Trophoblast cell (in vitro differentiated cells and primary cell): Measurements from ENCODE around the gene JMJD8.
"Not testable (repeated sequence)": the region's sequence is repeated elsewhere in the genome, so short reads cannot be mapped to it uniquely, and the experiment has no call there.

Experiments
- DNase-seq, 2 donors: peaks; one replicate each; pipeline ENCODE4 v3.0.0-alpha.2; 2016
- H2AFZ ChIP-seq: 2 replicates; pipeline ENCODE4 v1.6.1; 2013; ENCODE audit warnings: low read length, moderate library complexity, mild to moderate bottlenecking; ENCODE audit not compliant: insufficient read depth, poor library complexity
- H2AK5ac ChIP-seq: 2 replicates; pipeline ENCODE4 v1.6.1; 2013; ENCODE audit warnings: mild to moderate bottlenecking, low read length
- H2BK120ac ChIP-seq: 2 replicates; pipeline ENCODE4 v1.6.1; 2013; ENCODE audit warnings: low read length, mild to moderate bottlenecking, moderate library complexity; ENCODE audit not compliant: insufficient read depth, poor library complexity
- H2BK12ac ChIP-seq: 2 replicates; pipeline ENCODE4 v1.6.1; 2013; ENCODE audit warnings: mild to moderate bottlenecking, low read length, moderate library complexity
- H2BK5ac ChIP-seq: 2 replicates; pipeline ENCODE4 v1.6.1; 2013; ENCODE audit warnings: low read length, low read depth, moderate library complexity, mild to moderate bottlenecking; ENCODE audit not compliant: poor library complexity
- H3K14ac ChIP-seq: 2 replicates; pipeline ENCODE4 v1.6.1; 2013; ENCODE audit warnings: mild to moderate bottlenecking, low read length
- H3K18ac ChIP-seq: 2 replicates; pipeline ENCODE4 v1.6.1; 2013; ENCODE audit warnings: mild to moderate bottlenecking, low read length
- H3K23ac ChIP-seq: 2 replicates; pipeline ENCODE4 v1.6.1; 2013; ENCODE audit warnings: low read length
- H3K27ac ChIP-seq: 2 replicates; pipeline ENCODE4 v1.5.1; 2013; ENCODE audit warnings: low read depth, mild to moderate bottlenecking, inconsistent platforms, low read length, moderate library complexity
- H3K27me3 ChIP-seq: 2 replicates; pipeline ENCODE4 v1.6.1; 2013; ENCODE audit warnings: inconsistent platforms, mild to moderate bottlenecking, low read length, moderate library complexity; ENCODE audit not compliant: insufficient read depth
- H3K36me3 ChIP-seq, 2 experiments: 1 replicate in 1 of 2; 2 replicates in 1 of 2; pipeline ENCODE4 v1.6.1; 2013; ENCODE audit warnings: low read length in 2 of 2, mild to moderate bottlenecking in 2 of 2, moderate library complexity in 1 of 2; ENCODE audit not compliant: insufficient read depth in 2 of 2, control insufficient read depth in 1 of 2
- H3K4ac ChIP-seq: 2 replicates; pipeline ENCODE4 v1.6.1; 2013; ENCODE audit warnings: low read depth, mild to moderate bottlenecking, low read length, moderate library complexity
- H3K4me1 ChIP-seq, 2 experiments: 1 replicate in 1 of 2; 2 replicates in 1 of 2; pipeline ENCODE4 v1.6.1; 2013; ENCODE audit warnings: low read length in 2 of 2, mild to moderate bottlenecking in 2 of 2, moderate library complexity in 1 of 2; ENCODE audit not compliant: insufficient read depth in 2 of 2, control insufficient read depth in 1 of 2
- H3K4me2 ChIP-seq: 2 replicates; pipeline ENCODE4 v1.6.1; 2013; ENCODE audit warnings: inconsistent platforms, mild to moderate bottlenecking, low read length, moderate library complexity
- H3K4me3 ChIP-seq: 2 replicates; pipeline ENCODE4 v1.5.1; 2013; ENCODE audit warnings: mild to moderate bottlenecking, low read depth, low read length, inconsistent platforms
- H3K79me1 ChIP-seq: one replicate; pipeline ENCODE4 v1.6.1; 2013; ENCODE audit warnings: low read length
- H3K79me2 ChIP-seq: 2 replicates; pipeline ENCODE4 v1.6.1; 2013; ENCODE audit warnings: low read length, mild to moderate bottlenecking; ENCODE audit not compliant: control insufficient read depth, insufficient read depth, poor library complexity
- H3K9ac ChIP-seq: 2 replicates; pipeline ENCODE4 v1.6.1; 2013; ENCODE audit warnings: mild to moderate bottlenecking, low read length
- H3K9me3 ChIP-seq: 2 replicates; pipeline ENCODE4 v1.6.1; 2013; ENCODE audit warnings: low read depth, mild to moderate bottlenecking, control low read depth, inconsistent platforms, low read length; ENCODE audit not compliant: insufficient read depth
- H4K12ac ChIP-seq: 2 replicates; pipeline ENCODE4 v1.6.1; 2013; ENCODE audit warnings: low read depth, mild to moderate bottlenecking, low read length, moderate library complexity
- H4K8ac ChIP-seq: 2 replicates; pipeline ENCODE4 v1.6.1; 2013; ENCODE audit warnings: low read depth, mild to moderate bottlenecking, low read length, moderate library complexity
- H4K91ac ChIP-seq: one replicate; pipeline ENCODE4 v1.6.1; 2013; ENCODE audit warnings: low read depth, mild to moderate bottlenecking, low read length, moderate library complexity
- WGBS: extraction: QIAGEN DNeasy Blood & Tissue Kit; methylation state at CpG from one replicate; pipeline ENCODE4 v1.1.7; 2013; ENCODE audit warnings: missing lambda C conversion rate; ENCODE audit not compliant: insufficient read length, insufficient coverage; ENCODE audit errors: extremely low coverage; 5-methylcytosine and 5-hydroxymethylcytosine counted together

The JMJD8 gene

DNA sequence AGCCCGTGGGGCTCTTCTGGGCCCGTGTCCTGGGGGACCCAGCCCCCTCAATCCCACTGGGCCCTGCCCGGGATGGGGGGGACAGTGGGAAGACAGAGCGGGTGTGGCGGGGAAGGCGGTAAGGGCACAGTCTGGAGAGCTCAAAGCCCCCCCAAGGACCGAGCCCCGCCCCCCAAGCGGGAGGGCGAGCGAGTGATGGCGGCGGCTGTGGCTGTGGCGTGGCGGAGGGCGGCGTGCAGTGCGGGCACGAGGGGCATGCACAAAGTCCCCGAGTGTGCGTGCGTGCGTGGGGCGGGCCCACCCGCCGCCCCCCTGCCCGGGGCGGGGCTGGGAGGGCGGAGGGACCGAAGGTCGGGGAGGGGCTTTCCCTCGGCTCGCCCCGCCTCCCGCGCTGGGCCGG lies 9.6 kb upstream of the JMJD8 start:
- peaks cover 33% of the 10 kb centered on the region for H3K27me3 ChIP-seq
- H3K14ac ChIP-seq: no peak overlapping the region
- no peak overlapping the region for H3K27ac ChIP-seq
- no peak overlapping the region for H3K23ac ChIP-seq
- H3K4me2 ChIP-seq: no peak overlapping the region
- WGBS: no CpG with 5 or more reads among the region's 37 CpGs
- H3K4me1 ChIP-seq: peaks cover 11 to 21% of the 10 kb centered on the region in 2 experiments
- H2BK12ac ChIP-seq: no peak overlapping the region
- no peak overlapping the region for H2AK5ac ChIP-seq
- no peaks in the 10 kb centered on the region for H3K36me3 ChIP-seq
- H2BK5ac ChIP-seq: no peak overlapping the region
- peaks cover 14% of the 10 kb centered on the region for H3K9me3 ChIP-seq
- peaks cover 5% of the 10 kb centered on the region for H3K79me1 ChIP-seq
- no peak overlapping the region for H3K4me3 ChIP-seq
- H3K4ac ChIP-seq: no peak overlapping the region
- no peak overlapping the region for H3K18ac ChIP-seq
- H2BK120ac ChIP-seq: no peak overlapping the region
- peaks cover 4% of the 10 kb centered on the region for H3K79me2 ChIP-seq
- H4K91ac ChIP-seq: no peak overlapping the region
- H4K8ac ChIP-seq: no peak overlapping the region
- H3K9ac ChIP-seq: no peak overlapping the region
- no peak overlapping the region for H2AFZ ChIP-seq
- no peak overlapping the region for H4K12ac ChIP-seq
- no peak for DNase-seq

DNA sequence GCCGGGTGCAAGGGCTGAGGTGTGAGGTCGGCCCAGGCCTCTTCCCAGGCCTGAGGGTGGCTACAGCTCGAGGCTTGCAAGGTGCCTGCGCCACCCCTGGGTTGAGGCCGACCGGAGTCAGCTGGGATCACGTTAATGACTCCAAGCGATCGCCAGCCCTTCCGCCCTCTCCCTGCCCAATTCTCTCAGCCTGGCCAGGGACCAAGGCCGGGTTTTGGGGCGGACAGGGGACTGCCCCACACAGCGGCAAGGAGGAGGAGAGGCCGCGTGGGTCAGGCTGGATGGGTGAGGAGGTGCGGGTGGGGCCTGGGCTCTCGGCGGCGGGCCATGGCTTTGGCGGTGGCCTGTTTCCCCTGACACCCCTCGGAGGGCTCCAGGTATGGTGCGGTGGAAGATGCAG lies 9.2 kb upstream of the JMJD8 start:
- H2BK12ac ChIP-seq: no peak overlapping the region
- H2AK5ac ChIP-seq: no peak overlapping the region
- no peak overlapping the region for H3K23ac ChIP-seq
- no peak overlapping the region for H3K27ac ChIP-seq
- peaks cover 14% of the 10 kb centered on the region for H3K9me3 ChIP-seq
- no peak overlapping the region for H3K4me2 ChIP-seq
- no peak overlapping the region for H2BK5ac ChIP-seq
- no peak overlapping the region for H3K18ac ChIP-seq
- WGBS: no CpG with 5 or more reads among the region's 22 CpGs
- no peak for DNase-seq
- no peak overlapping the region for H2AFZ ChIP-seq
- no peak overlapping the region for H2BK120ac ChIP-seq
- H3K4me3 ChIP-seq: no peak overlapping the region
- peaks cover 4% of the 10 kb centered on the region for H3K79me2 ChIP-seq
- H3K79me1 ChIP-seq: peaks cover 5% of the 10 kb centered on the region
- H3K9ac ChIP-seq: no peak overlapping the region
- peaks cover 33% of the 10 kb centered on the region for H3K27me3 ChIP-seq
- H4K91ac ChIP-seq: no peak overlapping the region
- H3K4me1 ChIP-seq: peaks cover 11 to 21% of the 10 kb centered on the region in 2 experiments
- H4K12ac ChIP-seq: no peak overlapping the region
- no peak overlapping the region for H4K8ac ChIP-seq
- no peak overlapping the region for H3K14ac ChIP-seq
- no peak overlapping the region for H3K4ac ChIP-seq
- H3K36me3 ChIP-seq: no peaks in the 10 kb centered on the region

DNA sequence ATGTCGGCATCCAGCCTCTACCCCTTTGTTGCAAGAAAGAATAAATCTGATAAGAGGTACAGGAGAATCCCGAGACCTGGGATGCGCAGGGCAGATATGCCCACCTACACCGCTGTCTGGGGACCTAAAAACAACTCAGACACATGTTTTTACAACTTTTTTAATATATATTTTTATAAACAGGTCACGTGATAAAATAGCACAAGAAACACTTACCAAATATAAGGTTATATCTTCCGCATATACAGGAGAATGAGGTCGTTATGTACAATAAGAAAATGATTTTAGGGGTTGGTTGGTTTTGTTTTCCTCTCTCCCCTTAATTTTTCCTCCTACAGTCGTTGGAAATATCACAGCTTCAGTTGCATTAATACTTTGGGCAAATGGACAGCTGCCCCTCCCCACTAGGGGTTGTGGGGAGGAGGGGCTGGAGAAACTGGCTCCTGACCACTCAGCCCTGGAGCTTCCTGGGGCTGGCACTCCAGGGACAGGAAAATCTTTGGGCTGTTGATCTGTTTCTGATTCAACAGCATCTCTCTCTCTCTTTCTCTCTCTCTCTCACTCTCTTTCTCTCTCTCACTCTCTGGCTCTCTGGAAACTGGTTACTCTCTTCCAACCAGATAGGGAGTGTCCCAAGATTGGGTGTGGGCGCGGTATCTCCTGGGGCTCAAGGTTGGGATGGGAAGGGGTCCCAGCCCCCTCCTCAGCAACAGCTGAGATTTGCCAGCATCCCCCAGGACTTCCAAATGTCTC lies 8.4 kb upstream of the JMJD8 start:
- no peak overlapping the region for H2AK5ac ChIP-seq

DNA sequence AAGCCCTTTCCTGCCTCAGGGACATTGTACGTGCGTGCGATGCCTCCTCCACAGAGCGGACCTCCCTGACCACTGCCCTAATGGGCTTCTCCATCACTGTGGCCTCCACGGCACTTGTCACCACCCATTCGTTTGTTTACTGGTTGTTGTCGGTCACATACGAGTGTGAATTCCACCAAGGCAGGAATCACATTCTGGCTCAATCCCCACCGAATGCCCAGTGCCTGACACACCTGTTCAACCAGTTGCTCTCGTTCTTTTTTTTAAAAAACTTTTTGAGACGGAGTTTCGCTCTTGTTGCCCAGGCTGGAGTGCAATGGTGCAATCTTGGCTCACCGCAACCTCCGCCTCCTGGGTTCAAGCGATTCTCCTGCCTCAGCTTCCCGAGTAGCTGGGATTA lies 7.1 kb upstream of the JMJD8 start:
- Histone ChIP-seq H2AK5ac (peak overlapping the region; percentile 23), H3K36me3 (peaks cover 15 to 17% of the 10 kb centered on the region in 2 experiments), H3K4me1 (peaks cover 11 to 21% of the 10 kb centered on the region in 2 experiments), H3K9me3 (peaks cover 15% of the 10 kb centered on the region), H3K27me3 (peaks cover 31% of the 10 kb centered on the region), H4K8ac (peak overlapping the region; percentile 92)
- H2BK12ac ChIP-seq, H3K79me1 ChIP-seq, H3K27ac ChIP-seq, H3K79me2 ChIP-seq, H2BK120ac ChIP-seq, H3K4ac ChIP-seq, H3K18ac ChIP-seq, H3K14ac ChIP-seq, H3K4me2 ChIP-seq, H4K12ac ChIP-seq, H3K9ac ChIP-seq, H2AFZ ChIP-seq, H3K4me3 ChIP-seq, H4K91ac ChIP-seq, H3K23ac ChIP-seq, H2BK5ac ChIP-seq: not testable (repeated sequence)
- DNase-seq: peak; percentile 81 to 95
- no CpG with 5 or more reads among the region's 16 CpGs for WGBS

More for the DNA sequence above, 8.4 kb upstream of the JMJD8 start:
- no peak overlapping the region for H2BK12ac ChIP-seq
- no peak overlapping the region for H2BK5ac ChIP-seq
- H3K14ac ChIP-seq: no peak overlapping the region
- H3K79me1 ChIP-seq: peaks cover 5% of the 10 kb centered on the region
- WGBS: no CpG with 5 or more reads among the region's 10 CpGs
- no peak overlapping the region for H4K12ac ChIP-seq
- no peak overlapping the region for H3K4me3 ChIP-seq
- H3K36me3 ChIP-seq: peaks cover 2 to 4% of the 10 kb centered on the region in 2 experiments
- no peak overlapping the region for H2BK120ac ChIP-seq
- H3K9me3 ChIP-seq: peaks cover 16% of the 10 kb centered on the region
- H2AFZ ChIP-seq: no peak overlapping the region
- H3K18ac ChIP-seq: no peak overlapping the region
- H3K27me3 ChIP-seq: peaks cover 33% of the 10 kb centered on the region
- H3K9ac ChIP-seq: no peak overlapping the region
- H3K79me2 ChIP-seq: peaks cover 4% of the 10 kb centered on the region
- H4K91ac ChIP-seq: no peak overlapping the region
- no peak overlapping the region for H3K27ac ChIP-seq
- no peak overlapping the region for H3K4ac ChIP-seq
- no peak for DNase-seq
- peaks cover 11 to 21% of the 10 kb centered on the region in 2 experiments for H3K4me1 ChIP-seq
- no peak overlapping the region for H3K23ac ChIP-seq
- H4K8ac ChIP-seq: no peak overlapping the region
- no peak overlapping the region for H3K4me2 ChIP-seq
